CD4-positive, alpha-beta T cell (primary cell): ENCODE results near the gene DDX56. TPM values are rescaled to one million over a fixed set of nuclear protein-coding genes. Genes with fewer than 3 reads are reported as not detected.

Experiments used
- ATAC-seq: fragments of 200-7000 bp; cut with Tn5 transposase; one replicate; pipeline ENCODE4 v1.10.0; 2022; ENCODE audit warnings: mild to moderate bottlenecking; ENCODE audit not compliant: poor library complexity
- CTCF ChIA-PET: fragments of 350-600 bp; sonication (Branson Sonifier 250); formaldehyde crosslinking; loops from one replicate; lab custom pipeline; 2021; ENCODE audit warnings: antibody characterized with exemption, inconsistent platforms; lab: Charles Lee
- POLR2A ChIA-PET: fragments of 350-600 bp; sonication (Branson Sonifier 250); formaldehyde crosslinking; loops from one replicate; lab custom pipeline; 2021; ENCODE audit warnings: antibody characterized with exemption, inconsistent platforms; lab: Charles Lee
- DNase-seq, 14 experiments: peaks; one replicate each; pipeline ENCODE4 v3.0.0-alpha.2; 2013 to 2020; ENCODE audit warnings: mixed read lengths in 2 of 14
- H3K27ac ChIP-seq, 2 donors: one replicate each; pipeline versions ENCODE4 v1.5.1 to v1.7.0; 2013; ENCODE audit warnings: low read length in 2 of 2, low read depth in 1 of 2, mild to moderate bottlenecking in 1 of 2
- H3K27me3 ChIP-seq, 2 experiments: 1 replicate in 1 of 2; 2 replicates in 1 of 2; pipeline versions ENCODE4 v1.6.1 to v1.7.0; 2013; ENCODE audit warnings: low read length in 2 of 2, control low read depth in 1 of 2, mild to moderate bottlenecking in 1 of 2, moderate library complexity in 1 of 2; ENCODE audit not compliant: insufficient read depth in 2 of 2, control insufficient read depth in 1 of 2
- H3K36me3 ChIP-seq: one replicate; pipeline ENCODE4 v1.6.1; 2013; ENCODE audit warnings: low read length, control low read depth; ENCODE audit not compliant: insufficient read depth
- H3K4me1 ChIP-seq: one replicate; pipeline ENCODE4 v1.6.1; 2013; ENCODE audit warnings: low read length, control low read depth; ENCODE audit not compliant: insufficient read depth
- H3K4me3 ChIP-seq: one replicate; pipeline ENCODE4 v1.5.1; 2013; ENCODE audit warnings: mild to moderate bottlenecking, low read length, moderate library complexity
- H3K9me3 ChIP-seq, 2 experiments: 1 replicate in 1 of 2; 2 replicates in 1 of 2; pipeline versions ENCODE4 v1.6.1 to v1.7.0; 2013; ENCODE audit warnings: low read length in 2 of 2, mild to moderate bottlenecking in 2 of 2, control low read depth in 1 of 2, moderate library complexity in 1 of 2; ENCODE audit not compliant: control insufficient read depth in 1 of 2, insufficient read depth in 1 of 2
- H3K27ac Mint-ChIP-seq: one replicate; pipeline ENCODE4 v1.8.0; 2020; ENCODE audit warnings: mixed read lengths
- H3K27me3 Mint-ChIP-seq: one replicate; pipeline ENCODE4 v1.8.0; 2021; ENCODE audit warnings: mixed read lengths
- H3K36me3 Mint-ChIP-seq: one replicate; pipeline ENCODE4 v1.8.0; 2021; ENCODE audit warnings: low read depth, mixed read lengths
- H3K4me1 Mint-ChIP-seq: one replicate; pipeline ENCODE4 v1.8.0; 2021; ENCODE audit warnings: low read depth, mixed read lengths
- H3K4me3 Mint-ChIP-seq: one replicate; pipeline ENCODE4 v1.8.0; 2020; ENCODE audit warnings: mild to moderate bottlenecking, mixed read lengths
- H3K9me3 Mint-ChIP-seq: one replicate; pipeline ENCODE4 v1.8.0; 2020; ENCODE audit warnings: mixed read lengths
- intact Hi-C, 2 experiments: fragments of 100-400 bp; cut with DNase I in 1 of 2; cut with micrococcal nuclease in 1 of 2; formaldehyde crosslinking; loops; one replicate each; pipeline versions ENCODE4 v1.15.1 to v1.9.0; 2023 to 2025; cut with DNase I, micrococcal nuclease
- total RNA-seq, 174 experiments: library from RNA in 2 of 174; stranded (reverse) in 2 of 174; gene quantifications; one replicate each; pipeline ENCODE4 v1.2.3 and lab custom pipeline; 2021 to 2026
- TF ChIP-seq, protein P1 (sequence below): fragments of 200-600 bp; IDR thresholded peaks from one replicate; pipeline ENCODE4 v1.8.0; 2022; ENCODE audit warnings: antibody characterized with exemption, mild to moderate bottlenecking

The DDX56 gene
- total RNA-seq, 2 experiments from 2014 or later = 126 to 127 TPM

DNA sequence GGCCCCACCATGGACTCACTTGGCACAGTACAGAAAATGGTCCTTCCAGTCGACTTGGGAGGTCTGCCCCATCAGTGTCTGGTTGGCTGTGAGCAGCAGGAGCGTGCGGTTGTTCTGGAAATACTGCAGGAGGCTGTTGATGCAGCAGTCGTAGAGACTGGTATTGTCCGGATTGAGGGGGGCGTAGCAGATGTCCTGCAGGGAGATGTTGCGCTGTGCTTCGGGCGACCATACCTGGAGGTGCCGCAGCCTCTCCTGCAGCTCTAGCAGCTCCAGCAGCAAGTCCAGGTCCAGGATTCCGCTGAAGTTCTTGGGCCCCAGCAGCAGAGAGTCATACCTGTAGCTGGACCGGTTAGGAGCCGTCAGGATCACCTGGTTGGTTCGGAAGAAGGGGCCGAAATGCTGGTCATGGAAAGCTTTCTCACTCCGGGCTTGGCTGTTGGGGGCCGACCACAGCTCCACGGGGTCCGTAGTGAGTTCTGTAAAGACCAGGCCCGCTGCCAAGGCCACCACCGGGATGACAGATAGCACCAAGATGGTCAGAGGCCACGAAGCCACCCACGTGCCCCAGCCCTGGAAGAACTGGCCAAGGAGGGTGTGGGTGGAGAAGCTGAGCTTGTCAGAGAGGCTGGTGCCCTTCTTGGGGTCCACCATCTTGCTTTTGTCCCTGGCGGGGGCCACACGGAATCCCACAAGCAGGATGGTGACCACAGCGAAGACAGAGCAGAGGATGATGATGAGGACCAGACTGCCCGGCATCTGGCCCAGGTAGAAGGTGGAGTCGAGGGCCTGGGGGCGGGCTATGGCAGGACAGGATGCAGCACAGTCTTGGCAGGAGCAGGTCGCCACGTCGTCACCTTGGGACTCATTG, 34.7 kb downstream of the DDX56 start:
- intact Hi-C loops = no loop called here
- no peaks in the 10 kb centered on the region for H3K9me3 Mint-ChIP-seq
- H3K27me3 ChIP-seq = no peaks in the 10 kb centered on the region
- no peak for DNase-seq
- H3K36me3 ChIP-seq = no peaks in the 10 kb centered on the region
- H3K27me3 Mint-ChIP-seq = peaks cover 4% of the 10 kb centered on the region
- H3K4me3 ChIP-seq = no peak overlapping the region
- ChIA-PET POLR2A (no interaction called here), CTCF (no interaction called here)
- no peaks in the 10 kb centered on the region for H3K9me3 ChIP-seq
- ATAC-seq = no peak
- H3K4me1 ChIP-seq = no peaks in the 10 kb centered on the region
- no peak overlapping the region for H3K27ac ChIP-seq
- H3K36me3 Mint-ChIP-seq = no peaks in the 10 kb centered on the region
- H3K4me3 Mint-ChIP-seq = no peak overlapping the region
- H3K27ac Mint-ChIP-seq = no peak overlapping the region
- H3K4me1 Mint-ChIP-seq = no peaks in the 10 kb centered on the region
- TF ChIP-seq, protein P1, sequence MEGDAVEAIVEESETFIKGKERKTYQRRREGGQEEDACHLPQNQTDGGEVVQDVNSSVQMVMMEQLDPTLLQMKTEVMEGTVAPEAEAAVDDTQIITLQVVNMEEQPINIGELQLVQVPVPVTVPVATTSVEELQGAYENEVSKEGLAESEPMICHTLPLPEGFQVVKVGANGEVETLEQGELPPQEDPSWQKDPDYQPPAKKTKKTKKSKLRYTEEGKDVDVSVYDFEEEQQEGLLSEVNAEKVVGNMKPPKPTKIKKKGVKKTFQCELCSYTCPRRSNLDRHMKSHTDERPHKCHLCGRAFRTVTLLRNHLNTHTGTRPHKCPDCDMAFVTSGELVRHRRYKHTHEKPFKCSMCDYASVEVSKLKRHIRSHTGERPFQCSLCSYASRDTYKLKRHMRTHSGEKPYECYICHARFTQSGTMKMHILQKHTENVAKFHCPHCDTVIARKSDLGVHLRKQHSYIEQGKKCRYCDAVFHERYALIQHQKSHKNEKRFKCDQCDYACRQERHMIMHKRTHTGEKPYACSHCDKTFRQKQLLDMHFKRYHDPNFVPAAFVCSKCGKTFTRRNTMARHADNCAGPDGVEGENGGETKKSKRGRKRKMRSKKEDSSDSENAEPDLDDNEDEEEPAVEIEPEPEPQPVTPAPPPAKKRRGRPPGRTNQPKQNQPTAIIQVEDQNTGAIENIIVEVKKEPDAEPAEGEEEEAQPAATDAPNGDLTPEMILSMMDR = no peak

DNA sequence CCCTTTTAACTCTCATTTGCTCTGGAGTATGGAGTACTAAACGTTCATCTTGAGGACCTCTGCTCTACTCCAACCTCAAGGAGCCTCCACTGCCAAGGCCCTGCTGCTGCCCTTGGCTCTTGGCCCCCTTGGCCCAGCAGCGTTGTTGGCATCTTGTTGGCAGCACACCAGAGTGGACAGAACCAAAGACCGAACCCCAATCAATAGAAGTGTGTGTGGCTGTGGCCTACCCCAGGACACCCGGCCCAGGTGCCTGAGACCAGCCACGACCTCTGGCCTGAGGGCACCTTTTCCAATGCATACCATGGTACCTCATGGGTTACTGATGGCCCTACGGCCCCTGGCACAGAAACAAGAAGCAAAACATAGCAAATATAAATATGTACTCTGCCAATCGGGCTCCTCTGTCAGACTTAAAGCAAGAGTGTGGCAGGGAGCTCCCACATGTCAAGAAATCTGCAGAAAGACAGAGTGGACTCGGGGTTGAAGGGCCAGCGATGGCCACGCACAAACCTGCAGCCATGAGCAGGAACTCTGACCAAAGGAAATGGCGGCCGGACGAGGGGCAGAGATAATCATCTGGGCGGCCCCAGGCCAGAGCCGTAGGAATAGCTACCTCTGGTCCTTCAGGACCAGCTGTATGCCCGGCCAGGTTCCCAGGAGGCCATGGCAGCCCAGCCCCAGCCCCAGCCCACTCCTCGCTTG, 35.5 kb downstream of the DDX56 start:
- H3K27me3 Mint-ChIP-seq = no peaks in the 10 kb centered on the region
- Histone ChIP-seq H3K36me3 (no peaks in the 10 kb centered on the region), H3K27me3 (no peaks in the 10 kb centered on the region), H3K9me3 (no peaks in the 10 kb centered on the region), H3K4me3 (no peak overlapping the region), H3K4me1 (no peaks in the 10 kb centered on the region), H3K27ac (no peak overlapping the region)
- H3K4me3 Mint-ChIP-seq = no peak overlapping the region
- DNase-seq (no peak), ATAC-seq (no peak)
- TF ChIP-seq, protein P1 = no peak
- ChIA-PET POLR2A (no interaction called here), CTCF (no interaction called here)
- no peaks in the 10 kb centered on the region for H3K4me1 Mint-ChIP-seq
- no peaks in the 10 kb centered on the region for H3K36me3 Mint-ChIP-seq
- intact Hi-C loops = no loop called here
- no peak overlapping the region for H3K27ac Mint-ChIP-seq
- H3K9me3 Mint-ChIP-seq = no peaks in the 10 kb centered on the region

DNA sequence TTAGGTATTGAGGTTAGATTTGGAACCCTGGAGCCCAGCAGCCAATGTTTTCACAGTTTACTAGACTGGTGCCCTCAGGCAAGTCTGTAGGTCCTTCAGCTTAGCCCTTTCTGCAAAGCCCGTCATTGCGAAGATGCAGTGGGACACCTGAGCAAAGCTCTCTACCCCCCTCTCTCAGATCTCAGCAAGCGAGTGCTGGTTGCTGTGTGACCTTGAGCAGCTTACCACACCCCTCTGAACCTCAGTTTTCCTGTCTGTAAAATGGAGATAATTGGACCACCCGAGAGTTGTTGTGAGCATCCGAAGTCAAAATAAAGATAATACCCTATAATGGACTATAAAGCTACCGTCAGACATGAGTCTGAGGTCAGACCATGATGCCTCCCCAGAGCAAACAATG, 36.3 kb downstream of the DDX56 start:
- no peaks in the 10 kb centered on the region for H3K27me3 Mint-ChIP-seq
- H3K36me3 Mint-ChIP-seq = no peaks in the 10 kb centered on the region

More for the DNA sequence above, 36.3 kb downstream of the DDX56 start:
- no peak overlapping the region for H3K4me3 Mint-ChIP-seq
- H3K27ac Mint-ChIP-seq = no peak overlapping the region
- Histone ChIP-seq H3K27me3 (no peaks in the 10 kb centered on the region), H3K36me3 (no peaks in the 10 kb centered on the region), H3K4me3 (no peak overlapping the region), H3K27ac (no peak overlapping the region), H3K9me3 (no peaks in the 10 kb centered on the region), H3K4me1 (no peaks in the 10 kb centered on the region)
- POLR2A ChIA-PET = no interaction called here
- TF ChIP-seq, protein P1 = no peak
- no peaks in the 10 kb centered on the region for H3K9me3 Mint-ChIP-seq
- H3K4me1 Mint-ChIP-seq = no peaks in the 10 kb centered on the region
- DNase-seq = no peak
- intact Hi-C loops = no loop called here
- ATAC-seq = no peak
- CTCF ChIA-PET = no interaction called here
